ENCODE results near the gene ZNF555. TPM values are rescaled to one million over a fixed set of nuclear protein-coding genes. Genes with fewer than 3 reads are reported as not detected.
"Not testable (repeated sequence)": the region's sequence is repeated elsewhere in the genome, so short reads cannot be mapped to it uniquely, and the experiment has no call there.

ZNF555 gene
- total RNA-seq (10 to 100 TPM in 2 of 7 donors, 1 to 10 TPM in 5; 5.4 to 10.8 (median 8.3) TPM), polyA plus RNA-seq (1 to 10 TPM; 1.4 to 2.7 (median 2.2) TPM)
- long read RNA-seq, donor 1, full-length matches to known transcripts: 1 of 1 reads
- long read RNA-seq, donor 1, partial matches to known transcripts: 0 of 1 reads
- long read RNA-seq, donor 1, other reads (novel, unspliced or antisense): 0 of 1 reads
- long read RNA-seq, donor 2, full-length matches to known transcripts: 1 of 1 reads
- long read RNA-seq, donor 2, partial matches to known transcripts: 0 of 1 reads
- long read RNA-seq, donor 2, other reads (novel, unspliced or antisense): 0 of 1 reads

DNA sequence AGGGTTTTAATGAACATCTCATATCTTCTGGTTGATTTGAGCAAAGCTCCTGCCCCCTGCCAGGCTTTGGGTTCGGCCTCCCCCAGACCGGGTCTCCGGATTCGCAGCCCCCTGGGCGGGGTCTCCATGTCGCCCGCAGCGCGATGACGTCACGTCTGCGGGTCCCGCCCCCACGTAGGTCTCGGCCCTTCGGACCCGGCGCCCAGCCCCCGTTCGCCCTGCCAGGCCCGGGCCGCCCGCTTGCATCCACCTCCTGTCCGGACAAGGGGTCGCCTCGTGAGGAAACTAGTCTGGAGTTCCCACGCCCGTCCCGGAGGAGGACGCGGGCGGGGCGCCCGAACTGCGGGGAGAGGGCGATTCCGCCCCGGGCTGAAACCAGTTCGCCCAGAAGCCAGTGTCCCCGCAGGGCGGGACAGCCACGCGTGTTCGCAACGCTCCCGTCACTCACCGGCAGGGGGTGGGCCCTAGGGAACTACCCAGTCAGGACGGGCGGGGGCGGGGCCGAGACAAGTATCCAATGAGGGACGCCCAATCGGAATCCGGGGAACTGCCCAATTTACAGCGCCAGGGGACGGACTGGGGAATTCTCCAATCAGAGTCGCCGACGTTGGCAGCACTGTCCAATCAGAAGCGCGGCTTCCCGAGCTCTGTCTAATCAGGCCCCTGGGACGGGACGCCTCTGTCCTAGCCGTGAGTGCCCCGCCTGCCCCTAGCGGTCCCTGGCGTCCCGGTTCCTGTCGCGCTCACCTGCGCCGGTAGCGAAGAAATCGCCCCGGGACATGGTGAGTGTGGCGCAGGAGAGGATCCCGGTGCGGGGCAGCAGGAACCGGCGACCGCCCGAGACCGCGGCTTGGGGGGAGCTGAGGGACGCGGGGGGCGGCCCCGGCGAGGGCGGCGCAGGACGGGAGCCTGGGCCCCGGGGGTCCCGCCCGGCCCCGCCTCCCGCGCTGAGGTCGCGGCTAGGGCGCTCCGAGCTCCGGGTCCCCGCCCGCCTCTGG is at the start of gene ZNF555:
ZNF555 (plus strand) TSS at position 682 of the 998 bp plus-strand sequence; CDS start at position 780, 98 bp downstream.
- Histone ChIP-seq H3K9me3 (peaks cover 3 to 53% (median 42%) of the 10 kb centered on the region in 8 donors), H3K27me3 (replicated peaks in 1 of 7) (no peaks in the 10 kb centered on the region), H3K4me3 (peak within 1 kb of the TSS; percentile 74 to 93 (median 86)), H3K36me3 (peaks cover 0 to 19% (median 0%) of the 10 kb centered on the region in 6 donors), H3K27ac (peak within 1 kb of the TSS; percentile 72 to 95 (median 90)), H3K4me1 (peaks cover 10 to 32% (median 18%) of the 10 kb centered on the region in 6 donors)
- TF ChIP-seq POLR2AphosphoS5 (IDR thresholded peaks at IDR 0.05) (peak; percentile 80 to 88 (median 87)), POLR2A (IDR thresholded peaks at IDR 0.05) (no peak)
- TF ChIP-seq, protein P1, sequence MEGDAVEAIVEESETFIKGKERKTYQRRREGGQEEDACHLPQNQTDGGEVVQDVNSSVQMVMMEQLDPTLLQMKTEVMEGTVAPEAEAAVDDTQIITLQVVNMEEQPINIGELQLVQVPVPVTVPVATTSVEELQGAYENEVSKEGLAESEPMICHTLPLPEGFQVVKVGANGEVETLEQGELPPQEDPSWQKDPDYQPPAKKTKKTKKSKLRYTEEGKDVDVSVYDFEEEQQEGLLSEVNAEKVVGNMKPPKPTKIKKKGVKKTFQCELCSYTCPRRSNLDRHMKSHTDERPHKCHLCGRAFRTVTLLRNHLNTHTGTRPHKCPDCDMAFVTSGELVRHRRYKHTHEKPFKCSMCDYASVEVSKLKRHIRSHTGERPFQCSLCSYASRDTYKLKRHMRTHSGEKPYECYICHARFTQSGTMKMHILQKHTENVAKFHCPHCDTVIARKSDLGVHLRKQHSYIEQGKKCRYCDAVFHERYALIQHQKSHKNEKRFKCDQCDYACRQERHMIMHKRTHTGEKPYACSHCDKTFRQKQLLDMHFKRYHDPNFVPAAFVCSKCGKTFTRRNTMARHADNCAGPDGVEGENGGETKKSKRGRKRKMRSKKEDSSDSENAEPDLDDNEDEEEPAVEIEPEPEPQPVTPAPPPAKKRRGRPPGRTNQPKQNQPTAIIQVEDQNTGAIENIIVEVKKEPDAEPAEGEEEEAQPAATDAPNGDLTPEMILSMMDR (IDR thresholded peaks at IDR 0.05 in 8 of 11, conservative IDR thresholded peaks at IDR 0.05 in 3 of 11): peak; percentile 52 to 85 (median 76)
- WGBS, 5 donors: 0 to 1% (median 1%) methylated on average over 44 to 106 of the region's 106 CpGs
- intact Hi-C loops (cut with DNase I; ENCODE audit: low total_unique reads): no loop called here
- DNase-seq: peak; percentile 98

DNA sequence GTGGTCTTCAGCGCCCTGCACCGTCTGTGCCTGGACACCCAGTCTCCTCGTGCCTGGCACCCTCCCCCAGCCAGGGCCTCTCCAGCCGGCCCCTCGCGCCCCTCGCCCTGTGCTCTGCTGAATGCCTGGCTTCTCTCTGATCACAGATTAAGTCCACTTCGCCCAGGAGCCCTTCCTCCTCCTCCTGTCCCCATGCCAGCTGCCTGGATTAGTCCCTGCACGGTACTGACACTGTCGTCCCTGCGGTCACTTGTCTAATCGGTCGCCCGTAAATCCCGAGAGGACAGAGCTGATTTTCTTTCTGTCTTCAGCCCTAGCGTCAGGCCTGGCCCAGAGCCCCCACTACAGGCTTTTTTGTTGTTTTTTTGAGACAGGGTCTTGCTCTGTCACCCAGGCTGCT is 49.4 kb upstream of the ZNF555 start:
- intact Hi-C loops (cut with DNase I; ENCODE audit: low total_unique reads): no loop called here
- Histone ChIP-seq H3K9me3 (no peaks in the 10 kb centered on the region), H3K27me3 (replicated peaks in 1 of 7) (no peaks in the 10 kb centered on the region), H3K36me3 (peaks cover 0 to 73% (median 30%) of the 10 kb centered on the region in 6 donors), H3K4me1 (peaks cover 0 to 28% (median 5%) of the 10 kb centered on the region in 6 donors), H3K4me3 (no peak overlapping the region), H3K27ac (no peak overlapping the region)
- 89 to 97% (median 95%) methylated on average over 16 of the region's 16 CpGs for WGBS, 5 donors
- no peak for DNase-seq
- TF ChIP-seq POLR2A (IDR thresholded peaks at IDR 0.05): no peak
- TF ChIP-seq POLR2AphosphoS5 (IDR thresholded peaks at IDR 0.05): no peak
- TF ChIP-seq, protein P1 (IDR thresholded peaks at IDR 0.05 in 8 of 11, conservative IDR thresholded peaks at IDR 0.05 in 3 of 11): no peak

DNA sequence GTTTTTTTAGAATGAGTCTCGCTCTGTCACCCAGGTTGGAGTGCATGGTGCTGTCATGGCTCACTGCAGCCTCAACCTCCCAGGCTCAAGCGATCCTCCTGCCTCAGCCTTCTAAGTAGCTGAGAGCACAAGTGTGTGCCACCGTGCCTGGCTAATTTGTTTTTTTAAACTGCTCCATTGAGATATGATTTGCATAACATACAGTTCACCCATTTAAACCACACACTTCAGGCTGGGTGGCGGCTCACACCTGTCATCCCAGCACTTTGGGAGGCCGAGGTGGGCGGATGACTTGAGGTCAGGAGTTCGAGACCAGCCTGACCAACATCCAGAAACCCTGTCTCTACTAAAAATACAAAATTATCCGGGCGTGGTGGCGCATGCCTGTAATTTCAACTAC is 48.6 kb upstream of the ZNF555 start:
- intact Hi-C loops (cut with DNase I; ENCODE audit: low total_unique reads); H3K27me3 ChIP-seq (replicated peaks in 1 of 7); H3K27ac ChIP-seq; H3K9me3 ChIP-seq; H3K4me3 ChIP-seq; DNase-seq: not testable (repeated sequence)
- 84 to 92% (median 89%) methylated on average over 10 of the region's 10 CpGs for whole genome bisulfite sequencing, 5 donors
- Histone ChIP-seq H3K4me1 (peaks cover 0 to 20% (median 3%) of the 10 kb centered on the region in 6 donors), H3K36me3 (peaks cover 0 to 81% (median 33%) of the 10 kb centered on the region in 6 donors)

DNA sequence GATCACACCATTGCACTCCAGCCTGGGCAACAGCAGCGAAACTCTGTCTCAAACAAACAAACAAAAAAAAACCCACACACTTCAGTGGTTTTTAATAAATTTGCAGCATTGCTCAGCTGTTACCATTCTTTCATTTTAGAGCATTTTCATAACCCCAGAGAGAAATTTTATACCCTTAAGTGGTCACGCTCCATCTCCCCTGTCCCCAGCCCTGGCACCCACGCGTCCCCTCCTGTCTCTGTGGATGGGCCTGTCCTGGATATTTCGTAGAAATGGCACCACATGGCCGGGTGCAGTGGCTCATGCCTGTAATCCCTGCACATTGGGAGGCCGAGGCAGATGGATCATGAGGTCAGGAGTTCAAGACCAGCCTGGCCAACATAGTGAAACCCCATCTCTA is 48.1 kb upstream of the ZNF555 start:
- WGBS, 5 donors: 93 to 97% (median 96%) methylated on average over 7 of the region's 7 CpGs
- Histone ChIP-seq H3K9me3 (no peaks in the 10 kb centered on the region), H3K4me1 (peaks cover 0 to 17% (median 3%) of the 10 kb centered on the region in 6 donors), H3K27me3 (replicated peaks in 1 of 7) (no peaks in the 10 kb centered on the region), H3K27ac (no peak overlapping the region), H3K36me3 (peaks cover 0 to 85% (median 33%) of the 10 kb centered on the region in 6 donors), H3K4me3 (no peak overlapping the region)
- TF ChIP-seq POLR2A (IDR thresholded peaks at IDR 0.05): no peak
- TF ChIP-seq, protein P1 (IDR thresholded peaks at IDR 0.05 in 8 of 11, conservative IDR thresholded peaks at IDR 0.05 in 3 of 11): no peak
- no peak for TF ChIP-seq POLR2AphosphoS5 (IDR thresholded peaks at IDR 0.05)
- intact Hi-C loops (cut with DNase I; ENCODE audit: low total_unique reads): no loop called here
- DNase-seq: no peak
